GM19395 (cell line): ENCODE data around the gene EDN1.

Source experiments
- ATAC-seq: cut with Tn5 transposase; IDR thresholded peaks from one replicate; pipeline ENCODE4 v1.9.1; 2021; ENCODE audit warnings: mild to moderate bottlenecking, moderate library complexity; ENCODE audit not compliant: unreplicated experiment

EDN1 gene

DNA sequence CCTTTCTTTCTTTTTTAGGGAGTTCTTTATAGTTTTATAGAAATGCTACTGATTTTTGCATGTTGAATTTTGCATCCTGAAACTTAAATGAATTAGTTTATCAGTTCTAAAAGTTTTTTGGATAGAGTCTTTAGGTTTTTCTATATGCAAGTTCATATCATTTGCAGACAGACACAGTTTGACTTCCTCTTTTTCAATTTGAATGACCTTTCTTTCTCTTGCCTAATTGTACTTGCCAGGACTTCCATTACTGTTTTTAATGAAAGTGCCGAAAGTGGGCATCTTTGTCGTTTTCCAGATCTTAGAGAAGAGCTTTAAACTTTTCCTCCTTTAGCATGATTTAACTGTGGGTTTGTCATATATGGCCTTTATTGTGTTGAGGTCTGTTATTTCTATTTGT, 21.1 kb upstream of the EDN1 start:
- ATAC-seq = no peak

GRCh38 chr6:12270551-12271230, 19.5 kb upstream of the EDN1 start:
- no peak for ATAC-seq

GRCh38 chr6:12271594-12271993, 18.6 kb upstream of the EDN1 start:
- no peak for ATAC-seq

- no peak for ATAC-seq
Observed at GRCh38 chr6:12271997-12272396, 18.2 kb upstream of the EDN1 start.

- no peak for ATAC-seq
Observed at GRCh38 chr6:12275107-12275506, 15.1 kb upstream of the EDN1 start.

DNA sequence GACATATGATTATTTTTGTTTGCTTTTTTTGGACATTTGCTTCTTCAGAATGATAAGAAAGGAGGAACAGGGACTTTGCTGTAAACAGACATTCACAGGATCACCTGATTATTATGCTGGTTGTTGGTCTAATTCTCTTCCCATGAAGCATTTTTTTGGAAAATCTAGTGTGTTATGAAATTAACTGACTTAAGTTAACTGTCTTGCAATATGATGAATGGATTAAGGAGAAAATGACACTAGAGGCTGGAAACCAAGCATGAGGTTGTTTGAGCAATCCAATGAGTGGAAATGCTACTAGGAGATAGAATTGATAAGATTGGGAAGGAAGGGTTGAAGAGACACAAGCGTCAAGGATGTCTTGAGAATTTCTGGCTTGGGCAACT, 13.2 kb upstream of the EDN1 start:
- no peak for ATAC-seq

GRCh38 chr6:12277386-12277785, 12.8 kb upstream of the EDN1 start:
- ATAC-seq = no peak

- no peak for ATAC-seq
Observed at GRCh38 chr6:12278915-12279314, 11.2 kb upstream of the EDN1 start.

- no peak for ATAC-seq
Observed at GRCh38 chr6:12279322-12280091, 10.7 kb upstream of the EDN1 start.

DNA sequence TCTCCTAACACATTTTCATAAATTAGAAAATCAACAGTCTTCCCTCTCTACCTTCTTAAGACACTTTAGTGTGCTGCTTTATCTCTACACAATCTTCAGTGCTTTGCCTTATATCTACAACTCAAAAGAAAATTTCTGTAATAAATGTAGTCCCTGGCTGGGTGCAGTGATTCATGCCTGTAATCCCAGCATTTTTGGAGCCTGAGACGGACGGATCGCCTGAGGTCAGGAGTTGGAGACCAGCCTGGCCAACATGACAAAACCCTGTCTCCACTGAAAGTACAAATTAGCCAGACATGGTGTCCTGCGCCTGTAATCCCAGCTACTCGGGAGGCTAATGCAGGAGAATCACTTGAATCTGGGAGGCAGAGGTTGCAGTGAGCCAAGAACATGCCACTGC, 9.7 kb upstream of the EDN1 start:
- no peak for ATAC-seq

DNA sequence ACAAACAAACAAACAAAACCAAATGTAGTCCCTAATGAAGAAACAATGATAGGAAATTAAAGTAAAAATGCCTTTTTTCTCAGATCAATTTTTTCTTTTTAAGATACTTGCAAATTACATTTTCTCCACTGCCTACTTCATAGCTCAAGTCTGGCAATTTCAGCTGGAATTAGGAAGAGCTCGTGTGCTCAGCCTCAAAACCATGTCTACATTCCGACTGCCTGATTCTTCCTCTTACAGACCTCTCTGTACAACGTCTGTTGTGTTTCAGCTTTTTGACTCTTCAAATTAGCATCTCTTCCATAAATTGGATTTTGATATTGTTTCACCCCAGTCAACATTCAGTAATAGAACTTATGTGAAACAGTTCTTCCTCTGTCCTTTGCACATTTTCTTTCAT, 9.3 kb upstream of the EDN1 start:
- no peak for ATAC-seq

- no peak for ATAC-seq
Observed at GRCh38 chr6:12283904-12284303, 6.3 kb upstream of the EDN1 start.

DNA sequence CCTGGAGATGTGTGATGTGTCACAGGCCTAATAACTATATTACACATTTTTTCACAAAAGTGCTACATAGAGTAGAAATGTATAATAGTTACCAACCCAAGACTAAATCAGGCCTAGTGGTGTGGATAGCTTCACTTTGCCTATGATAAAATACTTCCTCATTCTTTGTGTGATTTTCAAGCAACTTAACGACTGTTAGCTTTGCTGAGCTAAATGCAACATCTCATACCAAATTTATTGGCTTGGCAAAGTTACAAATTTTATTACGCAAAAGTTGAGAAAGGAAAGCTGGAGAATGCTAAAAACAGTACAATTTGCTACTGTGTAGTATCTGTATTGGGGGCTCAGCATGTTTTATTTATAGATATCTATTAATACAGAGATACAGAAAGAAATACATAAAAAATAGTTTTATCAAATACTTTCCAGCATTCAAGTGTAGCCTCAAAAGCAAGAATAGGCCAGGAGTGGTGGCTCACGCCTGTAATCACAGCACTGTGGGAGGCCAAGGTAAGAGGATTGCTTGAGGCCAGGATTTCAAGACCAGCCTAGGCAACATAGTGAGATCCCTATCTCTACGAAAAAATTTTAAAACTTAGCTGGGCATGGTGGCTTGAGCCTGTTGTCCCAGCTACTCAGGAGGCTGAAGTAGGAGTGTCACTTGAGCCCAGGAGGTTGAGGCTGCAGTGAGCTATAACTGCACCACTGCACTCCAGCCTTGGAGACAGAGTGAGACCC, 3.6 kb upstream of the EDN1 start:
- ATAC-seq = no peak

DNA sequence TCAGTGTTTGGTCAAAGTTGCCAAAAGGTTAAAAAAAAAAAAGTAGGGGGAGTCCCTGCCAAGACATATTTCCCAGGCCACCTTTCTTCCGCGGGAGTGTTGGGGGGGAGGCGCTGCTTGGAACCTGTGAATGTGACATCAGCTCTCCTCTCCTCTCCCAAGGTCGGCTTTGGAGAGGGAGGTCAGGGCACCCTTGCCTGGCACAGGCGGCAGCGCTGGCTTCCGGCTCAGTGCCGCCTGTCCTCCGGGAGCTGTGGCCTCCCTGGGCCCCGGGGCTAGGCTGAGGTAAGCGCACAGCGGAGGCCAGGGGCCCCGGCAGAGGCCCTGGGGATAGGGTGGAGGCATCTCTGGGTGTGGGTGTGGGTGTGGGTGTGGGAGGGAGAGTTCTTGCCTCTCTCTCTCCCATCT, 1.9 kb upstream of the EDN1 start:
- ATAC-seq = no peak

- no peak for ATAC-seq
Observed at GRCh38 chr6:12288914-12289313, 1.2 kb upstream of the EDN1 start.

DNA sequence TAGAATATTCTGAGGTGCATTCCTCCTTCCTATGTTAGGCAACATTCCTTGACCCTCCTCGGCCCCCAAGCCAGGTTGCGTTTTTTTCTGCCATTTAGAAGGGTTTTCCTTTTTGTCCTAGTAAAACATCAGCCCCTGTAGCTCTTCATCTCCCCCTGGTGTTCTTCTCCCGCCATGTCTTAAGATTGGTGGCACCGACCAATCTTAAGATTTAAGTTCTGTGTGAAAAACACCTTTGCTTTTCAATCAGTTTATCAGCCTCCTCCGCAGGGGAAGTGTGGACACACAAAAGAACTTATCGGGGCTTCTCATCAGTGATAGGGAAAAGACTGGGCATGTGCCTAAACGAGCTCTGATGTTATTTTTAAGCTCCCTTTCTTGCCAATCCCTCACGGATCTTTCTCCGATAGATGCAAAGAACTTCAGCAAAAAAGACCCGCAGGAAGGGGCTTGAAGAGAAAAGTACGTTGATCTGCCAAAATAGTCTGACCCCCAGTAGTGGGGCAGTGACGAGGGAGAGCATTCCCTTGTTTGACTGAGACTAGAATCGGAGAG, 719 bp upstream of the EDN1 start:
- no peak for ATAC-seq

DNA sequence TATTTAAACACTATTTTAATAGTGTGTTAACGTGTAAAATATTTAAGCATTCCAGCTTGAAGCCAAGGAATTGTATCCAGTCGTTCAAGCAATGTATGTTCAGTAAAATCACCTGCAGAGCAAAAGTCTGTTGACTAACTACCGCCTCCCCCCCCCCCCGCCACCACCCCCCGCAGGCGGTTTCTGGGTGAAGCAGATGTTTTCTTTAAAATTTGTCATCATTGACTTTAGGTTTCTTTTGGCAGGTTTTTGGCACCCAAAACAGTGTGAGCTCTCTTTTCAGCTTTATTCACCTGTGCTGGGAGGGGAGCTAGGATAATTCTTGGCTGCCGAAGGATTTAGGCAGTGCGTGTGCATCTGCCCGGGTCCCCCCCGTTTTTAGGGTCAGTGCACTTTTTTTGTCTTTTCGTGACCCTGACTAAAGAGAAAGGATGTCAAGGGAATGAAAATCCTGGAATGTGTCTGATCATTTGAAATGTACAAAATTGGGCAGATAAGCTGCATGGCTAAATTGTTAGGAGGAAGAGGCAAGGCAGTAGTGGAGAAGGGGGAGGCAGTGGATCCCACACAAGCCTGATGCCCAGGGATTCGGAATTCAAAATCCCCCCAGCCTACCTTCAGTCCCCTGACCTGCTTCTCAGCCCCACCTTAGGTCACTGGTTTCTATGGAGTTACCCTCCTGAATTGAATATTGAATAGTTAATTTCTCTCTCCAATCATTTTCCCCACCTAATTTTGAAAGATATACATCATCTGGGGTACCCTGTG, 1.1 kb downstream of the EDN1 start:
- no peak for ATAC-seq

DNA sequence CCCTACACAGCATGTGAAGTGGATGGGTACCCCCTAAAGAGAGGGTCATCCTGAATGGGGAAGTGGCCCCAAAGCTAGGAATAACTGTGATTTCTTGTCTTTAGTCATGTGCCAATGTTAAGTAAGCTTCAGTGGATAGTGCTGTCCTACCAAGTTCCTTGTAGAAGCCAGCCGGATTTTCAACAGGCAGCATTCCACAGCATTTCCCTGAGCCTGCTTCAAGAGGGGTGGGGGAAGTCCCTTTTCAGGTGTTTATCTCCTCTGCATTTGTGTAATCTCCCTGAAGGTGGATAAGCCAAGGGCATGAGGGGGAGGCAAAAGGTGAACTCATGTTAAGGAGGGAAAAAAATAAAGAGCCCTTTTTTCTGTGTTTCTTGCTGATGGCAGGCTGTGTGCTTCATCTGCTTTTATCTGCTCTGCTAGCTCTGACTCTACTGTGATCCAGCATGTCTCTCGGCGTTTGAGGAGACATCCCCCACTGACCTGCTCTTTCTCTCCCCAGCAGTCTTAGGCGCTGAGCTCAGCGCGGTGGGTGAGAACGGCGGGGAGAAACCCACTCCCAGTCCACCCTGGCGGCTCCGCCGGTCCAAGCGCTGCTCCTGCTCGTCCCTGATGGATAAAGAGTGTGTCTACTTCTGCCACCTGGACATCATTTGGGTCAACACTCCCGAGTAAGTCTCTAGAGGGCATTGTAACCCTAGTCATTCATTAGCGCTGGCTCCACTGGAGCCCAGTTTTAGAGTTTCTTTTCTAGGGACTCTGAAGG, 1.9 kb downstream of the EDN1 start:
- no peak for ATAC-seq

GRCh38 chr6:12293235-12293930, 3.2 kb downstream of the EDN1 start:
- no peak for ATAC-seq
